Activated CD4-positive, alpha-beta T cell treated with anti-CD3 and anti-CD28 coated beads, Interleukin-2, Interleukin-4, amounts not matched to agents 100 ng/mL and 50 ng/mL, durations not matched to agents 16 hours and 8 hours (primary cell): ENCODE data around the gene TMEM271.
"Not testable (repeated sequence)": the region's sequence is repeated elsewhere in the genome, so short reads cannot be mapped to it uniquely, and the experiment has no call there.

ENCODE experiments used
- DNase-seq: peaks from one replicate; pipeline ENCODE4 v3.0.0-alpha.2; 2020; ENCODE audit warnings: low spot score

TMEM271 gene

DNA sequence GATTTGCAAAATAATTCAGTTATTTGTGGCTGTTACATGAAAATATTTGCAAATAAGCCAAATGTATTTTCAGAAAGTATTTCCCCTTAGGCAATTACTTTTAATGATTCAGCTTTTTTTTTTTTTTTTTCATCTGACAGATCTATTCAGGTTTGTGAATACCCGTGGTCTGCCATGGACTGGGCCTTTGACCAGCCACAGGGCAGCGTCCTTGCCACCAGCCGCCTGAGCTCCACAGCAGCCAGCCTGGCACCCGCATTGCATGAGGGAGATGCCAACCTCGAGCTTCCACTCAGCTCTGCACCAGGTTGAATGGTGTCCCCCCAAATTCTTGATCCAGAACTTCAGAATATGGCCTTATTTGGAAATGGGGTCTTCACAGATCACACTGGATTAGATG lies 14.7 kb downstream of the TMEM271 start:
- DNase-seq, result no peak

DNA sequence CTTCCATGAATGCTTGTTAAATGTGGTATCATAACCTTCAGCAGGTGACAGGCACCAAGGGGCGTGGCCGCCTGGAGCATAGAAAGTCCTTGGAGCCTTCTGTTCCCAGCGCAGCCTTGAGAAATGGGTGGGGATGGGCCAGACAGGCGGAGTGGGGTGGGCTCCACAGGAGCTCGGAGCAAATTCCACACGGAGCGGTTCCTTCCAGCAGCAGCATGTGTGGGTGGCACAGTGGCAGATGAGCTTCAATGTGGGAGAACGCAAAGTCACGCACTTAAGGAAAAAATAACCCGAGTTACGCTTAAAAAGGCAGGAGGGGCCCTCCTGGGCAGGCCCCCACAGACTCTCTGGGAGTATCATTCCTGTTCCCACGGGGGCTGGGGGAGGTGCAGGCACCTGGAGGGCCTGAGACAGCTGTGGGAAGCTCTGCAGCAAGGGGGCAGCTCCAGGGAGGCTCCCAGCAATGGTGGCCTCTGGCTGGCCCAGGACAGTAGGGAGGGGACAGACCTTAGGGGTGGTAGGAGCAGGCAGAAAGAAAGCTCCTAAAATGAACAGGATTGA lies 15.3 kb downstream of the TMEM271 start:
- no peak for DNase-seq

GRCh38 chr4:560061-560460 lies 16.0 kb downstream of the TMEM271 start:
- DNase-seq, result no peak

DNA sequence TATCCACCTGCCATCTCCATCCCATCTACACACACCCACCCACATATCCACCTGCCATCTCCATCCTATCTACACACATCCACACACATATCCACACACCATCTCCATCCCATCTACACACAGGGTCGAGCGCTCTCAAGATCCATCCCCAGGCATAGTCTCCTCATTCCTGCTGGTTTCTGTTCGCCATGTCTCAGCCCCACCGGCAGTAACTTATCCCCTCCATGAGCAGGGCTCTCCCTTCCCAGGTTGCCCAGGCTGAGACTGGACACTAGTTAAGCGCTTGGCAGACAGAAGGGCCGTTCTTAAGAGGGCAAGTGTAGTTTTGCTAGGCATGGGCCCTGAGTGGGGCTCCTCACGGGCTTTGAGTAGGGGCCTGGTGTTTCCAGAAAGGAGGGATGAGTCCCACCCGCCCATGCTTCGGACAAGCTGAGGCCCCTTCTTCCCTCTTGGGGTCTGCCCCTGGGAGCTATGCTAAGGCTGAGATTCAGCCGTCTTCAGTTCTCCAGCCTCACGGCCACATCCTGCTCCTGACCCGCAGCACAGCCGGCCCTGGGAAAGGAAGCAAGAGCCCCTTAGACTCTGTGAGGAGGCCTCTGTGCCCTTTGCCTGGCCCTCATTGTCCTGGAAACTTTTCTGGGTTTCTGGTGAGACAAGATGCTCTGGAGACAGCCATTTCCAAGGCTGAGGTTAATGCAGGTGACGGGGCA lies 20.4 kb downstream of the TMEM271 start:
- DNase-seq, result no peak

GRCh38 chr4:554793-555320 lies 21.2 kb downstream of the TMEM271 start:
- DNase-seq, result not testable (repeated sequence)

DNA sequence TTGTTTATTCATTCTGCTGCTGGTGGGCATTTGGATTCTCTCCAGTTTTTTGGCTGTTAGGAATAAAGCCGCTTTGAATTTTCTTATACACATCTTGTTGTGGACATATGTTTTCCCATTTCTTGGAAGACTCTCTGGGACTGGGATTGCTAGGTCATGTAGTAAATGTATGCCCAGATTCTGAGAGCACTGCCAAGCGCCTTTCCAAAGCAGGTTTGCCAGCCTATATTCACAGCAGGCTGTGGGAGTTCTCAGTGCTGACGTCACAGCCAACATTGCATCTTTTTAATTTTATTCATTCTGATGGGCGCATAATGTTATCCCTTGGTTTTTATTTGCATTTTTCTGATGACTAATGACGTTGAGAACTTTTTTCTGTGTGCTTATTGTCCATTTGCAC lies 24.1 kb downstream of the TMEM271 start:
- DNase-seq, result no peak

- not testable (repeated sequence) for DNase-seq
These were observed 25.8 kb downstream of the TMEM271 start for GRCh38 chr4:550268-550667.

GRCh38 chr4:548976-549375 lies 27.1 kb downstream of the TMEM271 start:
- no peak for DNase-seq

GRCh38 chr4:545612-546011 lies 30.5 kb downstream of the TMEM271 start:
- DNase-seq, result no peak

DNA sequence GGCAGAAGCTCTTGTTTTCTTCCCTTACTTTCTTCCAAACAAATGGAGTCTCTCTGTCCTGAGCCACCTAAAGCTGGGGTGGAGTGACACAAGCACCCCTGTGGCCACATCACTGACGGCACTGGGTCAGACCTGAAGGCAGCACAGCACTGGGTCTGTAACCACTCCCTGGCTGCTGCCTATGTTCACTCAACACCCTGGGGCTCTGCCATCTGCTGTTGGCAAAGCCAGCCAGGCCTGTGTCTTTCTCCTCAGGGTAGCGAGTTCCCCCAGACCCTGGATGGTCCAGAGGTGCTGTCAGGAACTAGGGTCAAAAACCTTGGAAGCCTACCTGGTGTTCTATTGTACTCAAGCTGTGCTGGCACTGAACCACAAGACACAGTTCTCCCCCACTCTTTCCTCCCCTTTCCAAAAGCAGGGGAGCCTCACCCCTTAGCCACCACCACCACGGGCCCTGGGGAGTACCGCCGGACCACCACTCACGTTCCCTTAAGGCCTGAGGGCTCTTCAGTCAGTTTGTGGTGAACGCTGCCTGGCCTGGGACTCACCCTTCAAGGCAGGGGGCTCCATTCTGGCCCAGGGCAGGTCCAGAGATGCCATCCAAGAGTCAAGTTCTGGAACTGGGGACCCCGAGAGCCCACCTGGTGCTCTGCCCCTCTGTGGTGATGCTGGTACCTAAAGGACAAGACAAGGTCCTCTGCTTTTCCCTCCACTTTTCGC lies 31.5 kb downstream of the TMEM271 start:
- DNase-seq, result no peak

GRCh38 chr4:541271-541670 lies 34.8 kb downstream of the TMEM271 start:
- no peak for DNase-seq

GRCh38 chr4:538542-539142 lies 37.5 kb downstream of the TMEM271 start:
- no peak for DNase-seq

- DNase-seq, result no peak
These were observed 38.4 kb downstream of the TMEM271 start for GRCh38 chr4:537436-538264.

GRCh38 chr4:536351-536972 lies 39.6 kb downstream of the TMEM271 start:
- DNase-seq, result no peak

DNA sequence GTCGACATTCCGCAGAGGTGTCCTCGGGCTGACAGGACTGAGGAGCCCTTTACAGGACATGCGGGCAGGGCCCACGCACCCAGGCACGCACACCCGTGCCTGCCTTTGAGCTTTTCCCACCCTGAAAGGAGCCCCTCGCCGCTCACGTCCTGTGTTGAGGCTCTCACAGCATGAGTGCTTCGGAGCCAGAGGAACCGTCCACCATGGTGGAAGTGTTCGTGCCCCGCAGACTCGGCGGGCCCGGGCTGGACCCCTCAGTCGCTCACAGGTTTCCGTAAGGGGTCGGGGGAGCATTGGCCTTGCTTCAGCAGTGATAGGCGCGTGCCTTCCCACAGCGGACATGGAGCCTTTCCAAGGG lies 40.2 kb downstream of the TMEM271 start:
- DNase-seq, result no peak

DNA sequence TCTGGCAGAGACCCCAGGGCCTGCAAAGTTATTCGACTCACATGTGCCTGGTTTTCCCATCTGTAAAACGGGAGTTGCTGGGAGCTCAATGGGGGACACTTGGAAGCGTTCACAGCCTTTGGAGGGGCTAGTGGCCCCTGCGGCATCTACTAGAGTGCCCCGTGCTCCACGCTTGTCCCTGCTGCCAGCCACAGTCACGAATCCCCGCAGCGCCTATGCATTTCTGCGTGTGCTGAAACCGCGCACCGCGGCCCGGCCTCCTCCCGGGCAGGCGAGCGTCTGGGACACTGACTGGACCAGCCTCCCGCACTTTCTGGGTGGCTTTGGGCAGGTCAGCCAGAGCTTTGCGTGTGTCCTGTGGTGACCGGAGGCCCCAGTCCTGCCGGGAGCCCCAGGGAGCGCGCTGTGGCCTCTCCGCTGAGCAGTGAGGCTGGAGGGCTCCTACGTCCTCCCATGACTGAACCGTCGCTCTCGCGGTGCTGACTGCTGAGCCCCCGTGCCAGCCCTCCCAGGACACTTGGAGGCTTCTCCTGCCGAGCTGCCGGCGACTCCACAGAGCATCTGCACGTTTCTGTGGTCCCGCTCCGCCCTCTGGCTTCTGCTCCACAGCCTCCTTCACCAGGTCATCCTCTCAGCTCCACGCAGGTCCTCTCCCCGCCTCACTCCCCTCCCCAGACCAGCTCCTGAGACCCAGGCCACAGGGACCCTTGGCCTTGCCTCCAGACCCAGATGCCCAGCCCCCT lies 40.7 kb downstream of the TMEM271 start:
- DNase-seq, result no peak

DNA sequence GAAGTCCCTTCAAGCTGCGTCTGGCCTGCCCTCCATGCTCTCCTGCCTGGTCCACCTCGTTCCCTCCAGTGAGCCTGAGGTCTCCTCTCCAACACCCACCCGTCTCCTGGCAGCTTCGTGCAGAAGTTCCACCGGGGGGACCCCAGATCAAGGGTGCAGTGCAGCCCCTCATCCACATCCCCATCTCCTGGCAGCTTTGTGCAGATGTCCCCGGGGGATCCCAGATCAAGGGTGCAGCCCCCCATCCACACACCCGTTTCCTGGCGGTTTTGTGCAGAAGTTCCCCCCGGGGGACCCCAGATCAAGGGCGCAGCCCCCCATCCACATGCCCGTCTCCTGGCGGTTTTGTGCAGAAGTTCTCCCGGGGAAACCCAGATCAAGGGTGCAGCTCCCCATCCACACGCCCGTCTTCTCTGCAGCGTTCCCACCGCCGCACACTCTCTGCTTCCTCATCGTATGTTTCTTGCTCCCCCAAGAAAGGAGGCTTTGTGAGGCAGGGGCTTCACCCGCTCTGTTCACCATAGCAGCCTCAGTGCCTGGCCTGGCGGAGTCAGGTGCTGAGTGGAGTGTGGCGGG lies 41.4 kb downstream of the TMEM271 start:
- DNase-seq, result no peak

DNA sequence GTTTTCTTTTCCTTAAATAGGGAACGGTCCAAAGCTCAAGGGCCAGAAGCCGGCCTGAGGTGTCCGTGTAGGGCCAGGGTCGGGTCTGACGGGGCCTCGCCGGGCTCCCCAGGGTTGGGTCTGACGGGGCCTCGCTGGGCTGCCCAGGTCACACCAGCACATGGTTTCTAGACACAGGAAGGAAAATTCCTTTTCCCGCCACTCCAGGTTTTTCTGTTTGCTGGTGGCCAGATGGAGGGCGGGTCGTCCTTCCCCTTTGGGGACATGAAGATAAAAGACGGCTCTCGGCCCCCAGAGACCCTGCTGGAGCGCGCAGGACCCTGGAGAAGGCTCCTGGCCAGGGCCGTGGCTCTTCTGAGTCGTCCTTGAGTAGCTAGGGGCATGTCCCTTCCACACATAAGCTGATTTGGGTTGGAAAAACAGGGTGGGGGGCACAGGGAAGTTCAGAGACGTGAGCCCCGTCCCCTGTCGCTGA lies 42.0 kb downstream of the TMEM271 start:
- no peak for DNase-seq

- no peak for DNase-seq
These were observed 42.6 kb downstream of the TMEM271 start for GRCh38 chr4:533318-534100.
